ENCODE data around the gene ZNF132.

DNA sequence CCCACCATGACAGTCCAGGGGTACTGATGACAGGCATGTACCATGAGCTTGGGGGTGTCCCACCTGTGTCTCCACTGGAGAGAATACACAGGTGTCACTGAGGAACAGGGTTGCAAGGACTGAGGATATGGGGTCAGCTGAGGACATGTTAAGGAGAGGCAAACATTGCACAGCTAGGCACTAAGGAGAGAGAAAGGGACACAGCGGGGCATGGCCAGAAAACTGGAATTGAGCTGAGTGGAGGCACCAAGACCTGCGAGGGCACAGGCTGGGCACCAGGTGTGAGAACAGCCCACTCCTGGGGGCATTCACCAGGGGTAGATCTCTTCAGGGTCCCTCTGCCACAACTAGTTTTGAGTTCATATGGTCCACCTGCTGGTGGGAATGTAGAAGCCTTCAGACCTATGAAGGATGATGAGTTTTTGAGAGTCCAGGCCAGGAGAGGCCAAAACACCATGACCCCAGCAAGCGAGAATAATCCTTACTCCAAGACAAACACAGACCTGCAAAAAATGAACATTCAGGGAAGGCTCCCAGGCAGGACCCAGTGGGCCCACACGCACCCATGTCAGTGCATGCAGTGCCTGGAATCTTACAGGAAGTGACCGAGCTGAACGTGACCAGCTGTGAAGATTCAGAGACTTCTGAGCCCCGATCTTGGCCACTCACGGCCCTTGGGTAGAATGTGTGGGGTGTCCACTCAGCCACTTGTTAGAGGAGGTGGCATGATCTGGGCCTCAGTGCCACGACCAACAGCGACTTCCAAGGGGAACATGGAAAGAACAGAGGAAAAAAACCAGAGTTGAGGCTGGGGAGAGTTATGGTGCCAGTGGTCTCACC lies 32.9 kb downstream of the ZNF132 start:
- TF ChIP-seq TAF1 (IDR thresholded peaks at IDR 0.05; ENCODE audit: borderline replicate concordance, low read depth, low read length) (no peak), POLR2A (IDR thresholded peaks at IDR 0.05; ENCODE audit: low read depth, low read length) (no peak)

All from GM12892 (cell line).